Kasumi-1 (cell line): Measurements from ENCODE around the gene PAGR1.
A peak's percentile ranks its signal among the peaks of the same experiment; 100 is the strongest.
"Not testable (repeated sequence)": the region's sequence is repeated elsewhere in the genome, so short reads cannot be mapped to it uniquely, and the experiment has no call there.

Experiments used
- DNase-seq, 2 experiments: peaks; one replicate each; lab custom pipeline; 2025; lab: John Stamatoyannopoulos, UW

The PAGR1 gene

GRCh38 chr16:29791845-29792807, 23.8 kb upstream of the PAGR1 start:
- no peak for DNase-seq

- not testable (repeated sequence) for DNase-seq
These were observed 22.8 kb upstream of the PAGR1 start for GRCh38 chr16:29793153-29793552.

DNA sequence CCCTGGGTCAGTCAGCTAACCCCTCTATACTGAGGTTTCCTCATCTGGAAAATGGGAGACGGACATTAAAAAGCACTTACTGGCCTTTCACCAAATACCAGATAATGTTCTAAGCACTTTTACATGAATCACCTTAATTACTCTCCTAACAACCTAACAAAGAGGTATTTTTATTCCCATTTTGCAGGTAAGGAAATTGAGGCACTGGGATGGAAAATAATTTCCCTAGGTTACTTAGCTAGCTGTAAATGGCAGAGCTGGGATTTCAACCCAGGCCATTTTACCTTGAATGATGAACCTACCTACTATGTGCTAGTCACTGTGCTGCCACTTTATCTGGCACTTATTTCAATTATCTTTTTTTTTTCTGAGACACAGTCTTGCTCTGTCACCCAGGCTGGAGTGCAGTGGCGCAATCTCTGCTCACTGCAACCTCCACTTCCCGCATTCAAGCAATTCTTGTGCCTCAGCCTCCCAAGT, 21.7 kb upstream of the PAGR1 start:
- no peak for DNase-seq

DNA sequence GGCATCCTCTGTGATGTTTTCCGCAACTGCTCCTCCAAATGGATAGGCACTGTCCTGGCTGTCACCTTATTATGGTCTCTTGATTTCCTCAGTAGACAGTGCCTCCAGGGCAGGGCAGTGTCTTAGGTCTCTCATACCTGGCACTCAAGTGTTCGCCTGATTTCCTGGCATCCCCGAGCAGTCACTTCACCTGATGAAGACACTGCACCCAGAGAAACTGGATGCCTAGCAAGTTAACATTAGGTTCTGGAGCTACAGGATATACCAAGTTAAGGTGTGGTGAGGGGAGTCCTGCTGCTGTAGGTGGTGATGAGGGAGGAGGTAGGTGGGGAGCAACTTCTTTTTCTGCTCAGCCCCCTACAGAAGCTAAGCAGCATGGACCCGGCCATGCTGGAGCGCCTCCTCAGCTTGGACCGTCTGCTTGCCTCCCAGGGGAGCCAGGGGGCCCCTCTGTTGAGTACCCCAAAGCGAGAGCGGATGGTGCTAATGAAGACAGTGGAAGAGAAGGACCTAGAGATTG, 13.5 kb upstream of the PAGR1 start:
- DNase-seq, result no peak

- DNase-seq, result no peak
These were observed 11.9 kb upstream of the PAGR1 start for GRCh38 chr16:29804020-29804419.

DNA sequence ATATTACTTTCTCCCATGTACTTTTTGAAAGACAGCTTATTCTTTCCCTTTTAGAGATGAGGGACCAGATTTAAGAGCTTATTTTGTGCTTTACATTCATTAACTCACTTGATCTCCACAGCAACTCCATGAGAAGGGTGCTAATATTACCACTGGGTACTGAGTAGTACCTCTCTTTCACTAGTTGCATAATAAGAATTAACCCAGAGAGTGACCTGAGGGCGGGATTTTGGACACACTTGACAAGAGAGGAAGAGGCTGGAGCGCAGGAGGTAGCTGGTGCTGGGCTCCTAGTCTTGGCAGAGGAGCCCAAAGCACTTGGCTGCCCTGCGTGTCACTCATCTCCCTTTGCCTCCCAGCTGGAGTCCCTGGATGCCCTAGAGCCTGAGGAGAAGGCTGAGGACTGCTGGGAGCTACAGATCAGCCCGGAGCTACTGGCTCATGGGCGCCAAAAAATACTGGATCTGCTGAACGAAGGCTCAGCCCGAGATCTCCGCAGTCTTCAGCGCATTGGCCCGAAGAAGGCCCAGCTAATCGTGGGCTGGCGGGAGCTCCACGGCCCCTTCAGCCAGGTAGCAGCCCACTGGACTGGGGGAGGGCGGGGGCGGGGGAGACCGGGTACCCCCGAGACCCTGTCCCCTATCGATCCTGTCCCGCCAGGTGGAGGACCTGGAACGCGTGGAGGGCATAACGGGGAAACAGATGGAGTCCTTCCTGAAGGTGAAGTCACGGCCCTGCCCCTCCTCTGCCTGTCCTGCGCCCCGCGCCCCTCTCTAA, 11.3 kb upstream of the PAGR1 start:
- no peak for DNase-seq

- peak; percentile 91 to 94 for DNase-seq
These were observed 10.5 kb upstream of the PAGR1 start for GRCh38 chr16:29805232-29806098.

- peak in 1 of 2 experiments; percentile 67 for DNase-seq
These were observed 9.8 kb upstream of the PAGR1 start, which contains the start of gene MAZ for GRCh38 chr16:29806099-29806579. Gene MAZ (plus strand): TSS chr16:29806529. CDS start chr16:29806702, 173 bp downstream.

- DNase-seq, result peak in 1 of 2 experiments; percentile 4
These were observed 9.1 kb upstream of the PAGR1 start for GRCh38 chr16:29806641-29807425.

DNA sequence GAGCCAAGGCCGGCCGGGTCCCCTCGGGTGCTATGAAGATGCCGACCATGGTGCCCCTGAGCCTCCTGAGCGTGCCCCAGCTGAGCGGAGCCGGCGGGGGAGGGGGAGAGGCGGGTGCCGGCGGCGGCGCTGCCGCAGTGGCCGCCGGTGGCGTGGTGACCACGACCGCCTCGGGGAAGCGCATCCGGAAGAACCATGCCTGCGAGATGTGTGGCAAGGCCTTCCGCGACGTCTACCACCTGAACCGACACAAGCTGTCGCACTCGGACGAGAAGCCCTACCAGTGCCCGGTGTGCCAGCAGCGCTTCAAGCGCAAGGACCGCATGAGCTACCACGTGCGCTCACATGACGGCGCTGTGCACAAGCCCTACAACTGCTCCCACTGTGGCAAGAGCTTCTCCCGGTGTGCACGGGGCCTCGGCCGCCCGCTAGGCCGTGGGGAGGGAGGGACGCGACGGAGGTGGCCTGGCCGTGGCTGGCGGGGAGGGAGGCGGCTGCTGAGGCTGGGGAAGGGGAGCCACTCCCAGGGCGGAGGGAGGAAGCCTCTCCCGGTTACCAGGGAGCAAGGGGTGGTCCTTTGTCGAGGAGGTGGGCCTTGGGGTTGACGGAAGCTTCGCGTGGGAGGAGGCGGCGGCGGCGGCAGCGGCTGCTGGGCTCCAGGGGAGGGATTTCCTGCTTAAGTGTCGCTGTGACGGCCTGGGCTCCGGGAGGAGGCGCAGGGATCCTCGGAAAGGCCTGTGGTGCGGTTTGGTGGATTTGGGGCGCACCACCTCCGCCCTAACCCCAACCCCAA, 8.3 kb upstream of the PAGR1 start:
- DNase-seq, result peak; percentile 65 to 66

GRCh38 chr16:29808219-29808900, 7.6 kb upstream of the PAGR1 start:
- DNase-seq, result no peak

GRCh38 chr16:29809031-29809747, 6.8 kb upstream of the PAGR1 start:
- DNase-seq, result no peak

- DNase-seq, result no peak
These were observed 5.9 kb upstream of the PAGR1 start for GRCh38 chr16:29809850-29810698.

DNA sequence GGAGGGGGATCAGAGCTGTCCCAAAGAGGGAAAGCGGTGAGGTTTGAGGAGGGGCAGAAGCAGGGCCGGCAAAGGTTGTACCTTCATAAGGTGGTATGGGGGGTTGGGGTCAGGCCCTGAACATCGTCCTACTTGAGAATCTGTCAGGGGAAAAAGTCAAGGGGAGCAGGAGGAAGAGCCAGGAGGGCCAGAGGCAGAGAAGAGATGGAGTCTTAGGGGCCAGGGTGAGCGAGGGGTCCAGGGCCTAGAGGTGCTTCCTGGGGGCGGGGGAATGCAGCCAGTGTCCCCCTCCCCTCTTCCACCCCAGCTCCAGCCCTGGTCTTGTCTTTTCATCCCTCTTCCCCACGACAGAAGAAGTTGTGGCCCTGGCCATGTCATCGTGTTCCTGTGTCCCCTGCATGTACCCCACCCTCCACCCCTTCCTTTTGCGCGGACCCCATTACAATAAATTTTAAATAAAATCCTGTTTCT, 5.2 kb upstream of the PAGR1 start:
- no peak for DNase-seq

- DNase-seq, result peak; percentile 62 to 70
These were observed 4.6 kb upstream of the PAGR1 start for GRCh38 chr16:29811170-29811895.

- peak in 1 of 2 experiments; percentile 25 for DNase-seq
These were observed 3.9 kb upstream of the PAGR1 start, which contains the start of gene PRRT2 for GRCh38 chr16:29811896-29812665. Gene PRRT2 (plus strand): TSS chr16:29812193. CDS start chr16:29813055, 862 bp downstream.
